Sigmoid colon (tissue), 4 donors: Measurements from ENCODE around the gene CHN2.

Experiments used
- POLR2A ChIP-seq, 2 donors: fragments of 450-650 bp; IDR thresholded peaks; one replicate each; pipeline ENCODE4 v1.6.1; 2016; ENCODE audit warnings: antibody characterized with exemption in 2 of 2, mild to moderate bottlenecking in 2 of 2, moderate library complexity in 2 of 2
- POLR2AphosphoS5 ChIP-seq, 4 donors: sonication (generic); formaldehyde crosslinking; IDR thresholded peaks; one replicate each; pipeline ENCODE4 v1.6.1; 2017; ENCODE audit warnings: antibody characterized with exemption in 4 of 4
- TF ChIP-seq, protein P1 (sequence below), 4 experiments: fragments of 450-650 bp in 3 of 4; fragments of 200-600 bp in 1 of 4; IDR thresholded peaks; one replicate each; pipeline ENCODE4 v1.5.1; 2016 to 2019; ENCODE audit warnings: antibody characterized with exemption in 4 of 4, mild to moderate bottlenecking in 3 of 4, moderate library complexity in 2 of 4

GRCh38 chr7:29372351-29373090 is 177.9 kb downstream of the CHN2 start:
- TF ChIP-seq, protein P1, sequence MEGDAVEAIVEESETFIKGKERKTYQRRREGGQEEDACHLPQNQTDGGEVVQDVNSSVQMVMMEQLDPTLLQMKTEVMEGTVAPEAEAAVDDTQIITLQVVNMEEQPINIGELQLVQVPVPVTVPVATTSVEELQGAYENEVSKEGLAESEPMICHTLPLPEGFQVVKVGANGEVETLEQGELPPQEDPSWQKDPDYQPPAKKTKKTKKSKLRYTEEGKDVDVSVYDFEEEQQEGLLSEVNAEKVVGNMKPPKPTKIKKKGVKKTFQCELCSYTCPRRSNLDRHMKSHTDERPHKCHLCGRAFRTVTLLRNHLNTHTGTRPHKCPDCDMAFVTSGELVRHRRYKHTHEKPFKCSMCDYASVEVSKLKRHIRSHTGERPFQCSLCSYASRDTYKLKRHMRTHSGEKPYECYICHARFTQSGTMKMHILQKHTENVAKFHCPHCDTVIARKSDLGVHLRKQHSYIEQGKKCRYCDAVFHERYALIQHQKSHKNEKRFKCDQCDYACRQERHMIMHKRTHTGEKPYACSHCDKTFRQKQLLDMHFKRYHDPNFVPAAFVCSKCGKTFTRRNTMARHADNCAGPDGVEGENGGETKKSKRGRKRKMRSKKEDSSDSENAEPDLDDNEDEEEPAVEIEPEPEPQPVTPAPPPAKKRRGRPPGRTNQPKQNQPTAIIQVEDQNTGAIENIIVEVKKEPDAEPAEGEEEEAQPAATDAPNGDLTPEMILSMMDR (IDR thresholded peaks at IDR 0.05), result no peak
- TF ChIP-seq POLR2A (IDR thresholded peaks at IDR 0.05) (no peak), POLR2AphosphoS5 (IDR thresholded peaks at IDR 0.05) (no peak)
